HuH-7.5 (cell line): ENCODE measurements around the gene CRY1.
"Not testable (repeated sequence)": the region's sequence is repeated elsewhere in the genome, so short reads cannot be mapped to it uniquely, and the experiment has no call there.

Source experiments
- DNase-seq: peaks from one replicate; pipeline ENCODE4 v3.0.0; 2011; ENCODE audit warnings: low spot score

CRY1 gene

DNA sequence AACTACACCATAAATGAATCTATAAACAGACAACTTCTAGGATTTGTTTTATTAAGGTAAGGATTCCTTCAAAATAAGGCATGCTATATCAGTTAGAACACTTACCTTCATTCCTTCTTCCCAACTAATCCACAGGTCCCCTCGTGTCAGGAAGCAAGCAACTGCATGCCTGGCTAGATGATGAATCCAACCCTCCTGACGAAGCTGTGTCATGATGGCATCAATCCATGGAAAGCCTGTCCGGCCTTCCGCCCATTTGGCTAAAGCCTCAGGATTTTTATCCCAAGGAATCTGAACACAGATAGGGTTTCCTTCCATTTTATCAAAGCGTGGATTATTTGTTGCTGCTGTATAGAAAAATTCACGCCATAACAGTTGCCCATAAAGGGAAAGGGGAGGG is 93.9 kb downstream of the CRY1 start:
- no peak for DNase-seq

DNA sequence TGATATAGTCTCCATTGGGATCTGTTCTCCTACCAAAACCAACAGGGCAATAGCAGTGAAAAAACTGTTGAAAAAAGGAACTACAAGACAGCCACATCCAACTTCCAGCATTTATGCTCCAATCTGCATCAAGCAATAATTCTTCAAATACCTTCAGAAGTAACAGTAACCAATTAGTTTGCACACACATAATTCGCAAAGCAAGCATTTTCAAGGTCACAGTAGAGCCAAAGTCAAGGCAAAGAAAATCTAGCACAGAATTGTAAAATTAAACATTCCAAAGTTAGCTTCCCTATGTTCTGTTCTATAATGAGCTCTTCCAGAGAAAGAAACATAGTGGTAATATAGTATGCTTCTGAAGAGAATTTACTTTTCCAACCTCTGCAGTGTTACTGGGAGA is 95.4 kb downstream of the CRY1 start:
- DNase-seq: no peak

DNA sequence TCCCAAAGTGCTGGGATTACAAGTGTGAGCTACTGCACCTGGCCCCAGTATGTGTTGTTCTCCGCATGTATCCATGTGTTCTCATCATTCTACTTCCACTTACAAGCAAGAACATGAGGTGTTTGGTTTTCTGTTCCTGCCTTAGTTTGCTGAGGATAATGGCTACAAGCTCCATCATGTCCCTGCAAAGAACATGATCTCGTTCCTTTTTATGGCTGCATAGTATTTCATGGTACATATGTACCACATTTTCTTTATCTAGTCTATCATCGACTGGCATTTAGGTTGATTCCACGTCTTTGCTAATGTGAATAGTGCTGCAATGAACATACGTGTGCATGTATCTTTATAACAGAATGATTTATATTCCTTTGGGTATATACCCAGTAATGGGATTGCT is 97.2 kb downstream of the CRY1 start:
- not testable (repeated sequence) for DNase-seq

DNA sequence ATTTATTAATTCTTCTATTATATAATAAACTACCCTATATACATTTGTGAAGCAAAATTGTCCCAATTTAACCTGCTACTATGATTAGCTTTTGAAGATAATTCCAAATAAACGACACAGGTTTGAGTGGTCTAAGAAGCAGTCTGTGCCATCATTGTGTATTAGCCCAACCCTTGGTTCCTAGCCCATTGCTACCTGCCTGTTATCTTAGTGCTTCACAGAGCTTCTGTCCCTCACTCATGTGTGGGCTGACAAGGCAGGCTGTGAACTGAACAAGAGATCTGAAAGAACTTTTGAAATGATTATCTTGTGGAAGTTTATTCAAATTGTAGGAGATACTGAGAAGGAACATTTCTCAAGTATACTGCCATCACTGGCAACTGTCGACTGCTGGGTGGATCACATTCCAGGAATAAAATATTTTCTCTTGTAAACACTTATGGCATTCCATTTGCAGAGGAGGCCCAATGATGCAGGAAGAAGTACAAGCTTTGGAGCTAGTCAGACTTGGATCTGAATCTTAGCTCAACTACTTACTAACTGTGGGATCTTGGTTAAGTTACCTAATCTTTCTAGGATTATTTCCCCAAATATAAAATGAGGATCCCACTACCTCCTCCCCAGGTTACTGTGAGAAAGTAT is 98.6 kb downstream of the CRY1 start:
- no peak for DNase-seq

DNA sequence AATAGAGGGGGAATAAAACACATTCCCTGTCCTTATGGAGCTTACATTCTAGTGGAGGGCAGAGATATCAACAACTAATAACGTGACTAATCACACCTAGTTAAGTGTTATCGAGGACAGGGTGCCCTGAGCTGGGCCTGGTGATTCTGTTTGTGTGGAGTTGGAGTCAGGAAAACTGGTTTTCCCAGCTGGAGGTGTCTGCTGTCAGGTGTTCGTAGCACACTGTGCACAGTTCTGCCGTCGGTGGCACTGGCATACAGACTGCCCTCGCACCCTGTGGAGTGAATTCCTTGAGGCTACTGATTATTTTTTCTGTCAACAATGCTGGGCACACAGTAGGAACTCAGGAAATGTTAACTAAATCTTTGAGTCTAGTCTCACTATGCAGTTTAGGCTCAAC is 105.5 kb downstream of the CRY1 start:
- DNase-seq: no peak

DNA sequence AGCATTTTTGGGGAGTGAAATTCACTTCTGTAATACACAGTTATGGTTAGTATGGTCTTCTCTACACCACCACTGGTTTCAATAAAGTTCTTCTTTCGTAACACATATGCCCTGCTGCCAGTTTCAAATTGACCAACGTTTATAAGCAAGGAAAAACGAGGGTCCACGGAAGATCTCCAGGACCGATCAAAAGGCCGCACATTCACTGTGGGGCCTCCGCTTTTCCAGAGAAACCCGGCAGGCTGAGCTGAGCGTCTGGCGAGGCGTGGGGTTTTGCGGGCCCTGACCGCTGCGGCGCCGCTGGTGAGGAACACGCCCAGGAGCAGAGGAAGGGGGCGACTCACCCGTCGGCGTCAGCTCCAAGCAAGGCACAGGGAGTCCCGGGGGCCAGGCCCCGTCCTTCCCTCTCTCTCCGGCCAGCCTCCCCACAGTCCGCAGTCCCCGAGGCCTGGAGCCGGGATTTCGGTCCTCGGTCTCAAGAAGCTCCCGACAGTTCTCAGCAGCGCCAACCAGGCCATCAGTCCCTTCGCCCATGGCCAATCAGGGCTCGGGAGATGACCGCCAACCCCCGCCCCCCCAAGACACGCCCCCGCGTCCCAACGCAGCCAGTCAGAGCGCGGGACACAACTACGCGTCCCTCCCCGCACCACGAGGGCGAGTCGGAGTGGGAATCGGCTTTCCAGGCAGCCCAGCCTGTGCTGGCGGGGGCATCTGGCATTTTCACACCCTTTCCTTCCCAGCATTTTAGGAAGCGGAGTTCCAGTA is 106.5 kb downstream of the CRY1 start, which contains the start of gene MTERF2:
TSS of gene MTERF2 (minus strand) at position 522 of the 765 bp plus-strand sequence. CDS start 8,432 bp downstream, outside the sequence.
- DNase-seq: peak; percentile 84

DNA sequence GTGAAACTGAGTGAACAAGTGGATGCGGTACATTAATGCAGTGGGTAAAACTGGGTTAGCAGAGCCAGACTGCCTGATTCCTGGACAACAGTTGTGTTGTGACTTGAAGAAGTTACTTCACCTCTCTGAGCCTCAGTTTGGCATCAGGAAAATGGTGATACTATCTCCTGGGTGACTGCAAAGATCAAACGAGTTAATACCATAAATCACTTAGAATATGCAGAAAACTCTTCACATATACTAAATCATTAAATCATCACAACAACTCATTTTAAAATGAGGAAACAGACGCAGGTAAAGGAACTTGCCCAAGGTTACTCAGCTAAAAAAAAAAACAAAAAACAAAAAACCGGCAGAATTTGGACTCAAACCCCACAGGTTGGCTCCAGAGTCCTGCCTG is 107.2 kb downstream of the CRY1 start:
- no peak for DNase-seq

DNA sequence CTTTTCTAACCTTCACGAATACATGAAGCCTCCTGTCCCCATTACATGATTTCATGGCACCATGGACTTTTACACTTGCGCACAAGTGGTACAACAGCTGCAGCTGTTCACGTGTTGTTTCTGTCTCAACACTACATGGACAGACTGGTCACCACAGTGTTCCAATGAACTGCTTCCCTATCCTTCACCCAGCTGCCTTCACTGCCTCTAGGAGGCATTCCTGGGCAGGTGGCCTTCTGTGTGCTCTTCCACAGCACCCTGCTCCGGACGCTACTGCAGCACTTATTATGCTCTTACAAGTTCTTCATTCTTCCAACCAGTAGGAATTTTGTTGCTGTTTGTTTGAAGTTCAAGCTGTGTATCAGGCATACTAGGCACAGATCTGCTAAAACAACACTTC is 107.9 kb downstream of the CRY1 start:
- no peak for DNase-seq

DNA sequence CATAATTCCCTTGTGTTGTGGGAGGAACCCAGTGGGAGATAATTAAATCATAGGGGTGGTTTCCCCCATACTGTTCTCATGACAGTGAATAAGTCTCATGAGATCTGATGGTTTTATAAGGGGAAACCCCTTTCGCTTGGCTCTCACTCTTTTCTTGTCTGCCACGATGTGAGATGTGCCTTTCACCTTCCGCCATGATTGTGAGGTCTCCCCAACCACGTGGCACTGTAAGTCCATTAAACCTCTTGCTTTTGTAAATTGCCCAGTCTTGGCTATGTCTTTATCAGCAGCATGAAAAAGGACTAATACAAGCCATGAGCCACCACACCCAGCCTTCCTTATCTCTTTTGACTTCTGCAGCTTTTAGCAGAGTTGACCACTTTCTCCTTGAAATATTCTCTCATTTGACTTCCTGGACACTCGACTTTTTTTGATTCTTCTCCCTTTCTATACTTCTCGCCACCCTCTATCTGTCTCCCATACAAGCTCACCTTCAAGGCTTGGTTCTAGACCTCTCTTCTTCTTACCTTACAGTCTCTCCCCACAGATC is 108.7 kb downstream of the CRY1 start:
- DNase-seq: no peak

DNA sequence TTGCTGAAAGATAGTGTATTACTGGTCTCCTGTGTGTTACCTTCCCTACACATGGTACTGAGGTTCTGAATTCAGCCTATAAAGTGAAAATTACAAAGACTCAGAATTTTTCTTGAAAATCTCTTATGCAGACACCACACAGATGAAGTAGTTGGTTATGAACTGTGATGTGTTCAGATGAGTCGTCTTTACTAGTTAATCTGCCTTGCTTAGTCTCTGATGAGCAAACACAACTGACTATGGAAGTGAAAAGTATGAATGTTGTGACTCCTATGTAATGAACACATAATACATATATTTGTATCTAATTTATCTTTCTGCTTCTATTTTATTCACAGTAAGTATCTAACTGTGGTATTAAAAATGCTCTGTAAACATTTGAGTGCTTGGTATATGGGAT is 111.1 kb downstream of the CRY1 start:
- DNase-seq: no peak

DNA sequence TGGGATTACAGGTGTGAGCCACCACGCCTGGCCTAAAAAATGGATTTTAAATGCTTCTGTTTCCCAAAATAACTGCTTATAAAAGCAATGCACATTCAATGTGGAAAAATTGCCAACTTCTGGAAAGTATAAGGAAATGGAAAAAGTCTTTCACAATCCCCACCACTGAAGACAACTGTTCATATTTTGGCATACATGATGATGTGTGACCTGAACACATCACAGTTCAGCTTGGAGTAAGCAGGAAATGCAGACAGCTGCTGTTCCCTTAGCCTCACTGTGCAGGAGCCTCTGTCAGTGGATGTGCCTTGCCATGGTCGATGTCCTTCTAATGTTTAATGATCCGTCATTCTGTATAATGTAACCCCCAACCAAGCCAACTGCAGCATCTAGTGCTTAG is 111.6 kb downstream of the CRY1 start:
- no peak for DNase-seq

DNA sequence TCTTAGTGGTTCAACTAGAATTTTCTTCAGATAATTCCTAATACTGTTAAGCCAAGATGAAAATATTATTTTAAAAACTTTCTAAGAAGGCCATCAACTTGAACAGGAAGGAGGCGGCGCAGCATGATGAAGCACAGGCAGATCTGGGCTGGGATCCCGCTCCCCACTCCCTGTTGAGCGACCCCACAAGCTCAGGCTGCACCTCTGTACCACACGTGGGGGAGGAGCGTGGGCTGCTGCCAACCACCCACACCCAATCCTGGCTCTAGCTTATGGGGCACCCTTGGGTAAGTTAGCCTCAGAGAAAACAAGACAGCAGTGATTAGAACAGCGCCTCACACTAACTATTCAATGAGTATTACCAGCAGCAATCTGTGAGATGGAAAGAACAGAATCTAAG is 112.4 kb downstream of the CRY1 start:
- no peak for DNase-seq

DNA sequence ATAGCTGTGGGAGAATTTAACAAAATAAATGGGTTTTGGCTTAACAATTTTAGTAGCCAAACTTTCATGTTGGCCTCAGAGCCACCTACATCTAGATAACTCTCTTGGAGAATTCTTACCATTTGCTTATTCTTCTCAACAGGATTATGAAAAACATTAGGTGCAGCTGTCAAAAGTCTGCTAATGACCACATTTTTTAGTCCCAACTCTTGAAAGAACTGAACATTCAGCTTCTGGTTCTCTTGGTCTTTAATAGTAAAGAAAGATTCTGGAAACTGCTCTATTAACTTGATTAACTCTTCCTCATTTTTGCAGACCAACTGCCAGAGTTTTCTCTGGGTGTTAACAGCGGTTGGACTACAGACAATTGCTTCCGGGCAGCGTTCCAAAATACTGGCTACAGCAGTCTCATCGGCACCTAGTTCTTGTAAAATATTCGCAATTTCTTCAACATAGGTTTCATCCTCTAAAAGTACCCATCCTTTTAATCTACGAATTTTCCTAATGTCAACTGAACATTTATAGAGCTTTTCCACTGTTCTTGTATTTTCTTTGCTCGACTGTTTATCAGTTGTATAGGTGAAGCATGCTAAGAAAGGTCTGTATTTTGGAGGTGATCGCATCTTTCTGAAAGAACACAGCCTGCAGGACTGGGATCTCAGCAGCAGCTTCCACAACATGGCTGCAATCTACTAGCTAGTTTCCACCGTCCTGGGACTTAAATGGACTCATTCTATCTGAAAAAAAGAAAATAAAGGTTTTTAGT is 115.1 kb downstream of the CRY1 start:
- no peak for DNase-seq

DNA sequence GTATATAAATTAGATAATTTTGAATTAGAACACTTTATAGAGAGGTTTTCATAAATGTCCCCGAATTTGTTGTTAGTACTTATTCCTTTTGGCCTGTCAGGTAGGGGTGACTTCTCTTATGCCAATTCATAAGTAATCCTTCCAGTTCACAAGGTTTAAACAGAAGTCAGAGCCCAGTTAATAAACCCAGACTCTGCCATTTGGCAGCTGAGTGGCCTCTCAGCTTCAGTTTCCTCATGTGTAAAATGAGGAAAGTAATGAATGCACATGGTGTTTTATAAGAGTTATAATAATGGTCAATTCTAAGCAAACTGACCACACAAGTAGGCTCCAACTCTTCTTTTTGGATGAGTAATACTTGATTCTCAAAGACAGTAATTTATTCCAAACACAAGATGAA is 116.7 kb downstream of the CRY1 start:
- DNase-seq: no peak

DNA sequence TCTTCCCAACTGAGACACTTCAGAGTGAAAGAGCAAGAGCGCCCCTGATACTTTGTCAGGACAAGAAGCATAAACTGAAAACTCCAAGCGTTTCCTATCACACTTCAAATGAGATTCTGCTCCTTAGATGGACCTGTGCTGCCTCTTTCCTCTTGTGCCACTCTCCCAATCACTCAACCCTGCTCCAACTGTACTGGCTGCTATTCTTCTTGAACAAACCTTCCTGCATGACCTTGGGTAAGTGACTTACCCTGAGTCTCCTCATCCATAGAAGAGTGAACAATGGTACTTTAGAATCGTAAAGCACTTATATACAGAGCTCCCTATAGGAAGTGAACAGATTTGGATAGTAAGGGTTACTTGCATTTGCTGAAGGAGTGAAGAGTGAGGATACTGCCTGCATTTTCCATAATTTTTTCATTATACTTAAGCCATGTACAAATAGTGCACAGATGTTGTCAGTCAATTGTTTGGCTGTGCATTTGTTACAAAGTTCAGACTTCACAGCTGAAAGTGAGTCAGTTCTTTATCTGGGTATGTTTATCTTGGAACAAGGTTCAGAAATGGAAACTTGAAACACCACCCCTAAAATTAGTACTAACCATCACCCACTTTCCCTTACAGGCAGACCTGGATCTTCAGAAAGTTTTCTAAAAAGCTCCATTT is 117.2 kb downstream of the CRY1 start:
- no peak for DNase-seq

DNA sequence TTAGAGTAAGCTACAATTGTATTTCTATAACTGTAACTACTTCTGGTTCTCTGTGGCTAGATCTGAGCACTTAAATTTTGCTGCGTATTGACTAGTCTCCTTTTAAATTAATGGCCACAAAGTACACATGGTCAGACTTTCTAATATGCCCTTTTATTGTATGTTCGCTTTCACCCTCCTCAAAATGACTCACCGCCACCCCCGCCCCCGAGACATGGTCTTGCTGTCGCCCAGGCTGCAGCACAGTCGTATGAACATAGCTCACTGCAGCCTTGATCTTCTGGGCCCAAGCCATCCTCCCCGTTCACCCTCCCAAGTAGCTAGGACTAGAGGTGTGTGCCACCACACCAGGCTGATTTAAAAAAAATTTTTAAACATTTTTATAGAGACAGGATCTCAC is 118.3 kb downstream of the CRY1 start:
- no peak for DNase-seq

DNA sequence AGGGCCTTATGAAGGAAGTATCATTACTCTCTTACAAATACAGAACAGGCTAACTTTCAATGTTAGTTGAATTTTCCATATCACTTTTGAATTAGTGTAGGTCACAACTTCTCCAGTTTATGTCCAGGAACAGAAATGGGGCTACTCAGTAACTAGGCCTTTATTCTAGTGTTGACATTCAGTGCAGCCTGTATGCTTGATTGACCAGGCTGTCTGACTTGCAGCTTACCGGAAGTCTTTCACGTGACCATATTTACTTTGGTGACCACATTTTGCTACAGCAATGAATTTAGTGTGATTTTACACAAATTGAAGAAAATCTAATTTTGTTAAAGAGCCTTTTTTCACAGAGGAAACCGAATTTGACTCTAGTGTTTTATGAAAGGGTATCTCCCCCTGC is 118.8 kb downstream of the CRY1 start:
- no peak for DNase-seq

DNA sequence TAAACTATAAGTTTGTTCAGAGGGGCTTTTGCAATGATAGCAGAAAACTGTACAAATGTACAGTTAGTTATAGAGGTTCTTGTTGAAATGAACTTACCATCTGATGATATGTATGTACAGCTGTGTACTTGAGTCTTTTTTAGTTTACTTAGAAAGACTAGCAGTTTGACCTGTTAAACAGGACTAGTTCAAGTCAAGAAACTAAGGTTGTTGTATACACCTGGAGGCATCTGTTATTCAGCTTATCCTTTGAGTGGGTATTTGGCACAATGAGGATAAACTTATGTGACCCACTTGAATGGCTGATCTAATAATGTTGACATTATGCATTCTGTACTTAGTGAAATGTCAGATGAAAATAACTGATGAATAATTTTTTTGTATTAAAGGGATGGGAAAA is 119.8 kb downstream of the CRY1 start:
- DNase-seq: no peak

DNA sequence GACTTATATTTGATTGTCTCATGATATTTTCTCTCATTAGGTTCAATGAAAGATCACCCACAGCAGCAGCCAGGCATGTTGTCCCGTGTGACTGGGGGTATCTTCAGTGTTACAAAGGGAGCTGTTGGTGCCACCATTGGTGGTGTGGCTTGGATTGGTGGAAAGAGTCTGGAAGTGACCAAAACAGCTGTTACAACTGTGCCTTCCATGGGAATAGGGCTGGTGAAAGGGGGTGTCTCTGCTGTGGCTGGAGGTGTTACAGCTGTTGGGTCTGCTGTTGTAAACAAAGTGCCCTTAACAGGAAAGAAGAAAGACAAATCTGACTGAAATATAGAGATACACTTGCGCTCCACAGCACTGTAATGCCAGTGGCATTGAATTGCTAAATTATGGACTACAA is 122.3 kb downstream of the CRY1 start:
- DNase-seq: no peak

DNA sequence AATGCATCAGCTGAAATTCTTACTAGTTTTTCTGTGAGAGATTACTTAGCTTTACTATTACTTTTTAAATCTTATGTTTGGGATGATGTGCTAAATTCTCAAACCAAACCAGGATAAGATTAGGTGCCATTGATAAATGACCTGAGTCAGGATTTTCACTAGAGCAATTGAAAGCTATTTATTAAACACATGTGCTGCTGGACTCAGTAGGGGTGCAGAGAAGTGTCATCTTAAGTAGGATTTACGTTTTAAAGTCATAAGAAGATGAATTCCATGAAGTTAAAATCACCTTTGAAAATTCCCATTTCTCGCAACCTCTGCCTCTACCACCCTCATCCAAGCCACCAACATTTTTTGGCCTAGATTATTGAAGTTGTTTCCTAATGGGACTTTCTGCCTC is 128.8 kb downstream of the CRY1 start:
- no peak for DNase-seq

DNA sequence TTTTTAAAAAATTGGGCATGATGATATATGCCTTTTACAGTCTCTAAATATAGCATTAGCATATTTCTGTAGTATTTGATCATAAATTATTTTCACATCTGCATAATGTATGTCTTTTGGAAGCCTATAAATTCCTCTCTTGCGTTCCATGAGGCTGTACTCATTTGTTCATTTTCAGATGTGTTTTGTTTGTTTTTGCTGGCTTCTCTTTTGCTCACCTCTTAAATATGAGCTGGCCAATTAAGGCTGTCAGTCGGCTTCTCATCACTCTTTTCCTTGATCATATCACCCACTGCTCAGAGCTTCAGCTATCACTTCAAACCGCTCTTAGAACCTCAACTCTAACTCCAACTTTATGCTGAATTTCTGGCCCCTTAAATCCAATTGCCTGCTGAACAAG is 131.1 kb downstream of the CRY1 start:
- DNase-seq: no peak

DNA sequence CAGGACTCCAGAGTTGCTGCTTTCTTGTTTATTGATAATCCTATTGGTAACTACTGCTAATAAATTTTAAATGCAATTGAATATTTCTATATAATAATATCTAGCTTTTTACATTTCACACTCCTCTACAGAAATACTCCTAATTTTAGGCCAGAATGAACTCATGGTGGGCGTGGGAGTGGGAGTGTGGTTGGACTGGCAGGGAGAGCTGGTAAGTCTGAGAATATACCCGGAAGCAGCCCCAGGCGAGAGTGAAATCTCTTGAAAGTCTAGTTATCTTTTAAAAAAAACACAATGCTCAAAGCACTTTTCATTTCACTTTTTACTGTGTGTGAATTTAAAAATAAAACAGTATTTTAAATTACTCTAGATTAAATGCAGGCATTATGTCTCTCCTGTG is 132.9 kb downstream of the CRY1 start:
- no peak for DNase-seq
